Lung (tissue), 12 donors: Measurements from ENCODE around the gene SHB. TPM values are rescaled to one million over a fixed set of nuclear protein-coding genes. Genes with fewer than 3 reads are reported as not detected.
A peak's percentile ranks its signal among the peaks of the same experiment; 100 is the strongest.
"Not testable (repeated sequence)": the region's sequence is repeated elsewhere in the genome, so short reads cannot be mapped to it uniquely, and the experiment has no call there.

ENCODE experiments used
- ATAC-seq: fragments of 200-7000 bp; cut with Tn5 transposase; one replicate; pipeline ENCODE4 v1.9.1; 2020; ENCODE audit warnings: moderate number of reproducible peaks; ENCODE audit not compliant: insufficient read depth, low FRiP score
- DNase-seq, 3 donors: peaks; one replicate each; pipeline ENCODE4 v3.0.0-alpha.2; 2013 to 2017
- H3K27ac ChIP-seq, 2 donors: one replicate each; pipeline ENCODE4 v1.5.1; 2013; ENCODE audit warnings: mild to moderate bottlenecking in 2 of 2, moderate library complexity in 2 of 2, control low read depth in 1 of 2, inconsistent platforms in 1 of 2, low read depth in 1 of 2, low read length in 1 of 2
- H3K27me3 ChIP-seq, 3 donors: one replicate each; pipeline ENCODE4 v1.5.1; 2013; ENCODE audit warnings: low read length in 2 of 3; ENCODE audit not compliant: control insufficient read depth in 3 of 3, insufficient read depth in 3 of 3
- H3K36me3 ChIP-seq, 4 donors: one replicate each; pipeline ENCODE4 v1.5.1; 2013; ENCODE audit warnings: low read length in 4 of 4, mild to moderate bottlenecking in 1 of 4, moderate library complexity in 1 of 4; ENCODE audit not compliant: control insufficient read depth in 4 of 4, insufficient read depth in 4 of 4
- H3K4me1 ChIP-seq, 5 donors: one replicate each; pipeline ENCODE4 v1.5.1; 2013; ENCODE audit warnings: low read length in 5 of 5, mild to moderate bottlenecking in 2 of 5, moderate library complexity in 1 of 5; ENCODE audit not compliant: control insufficient read depth in 5 of 5, insufficient read depth in 5 of 5
- H3K4me3 ChIP-seq: one replicate; pipeline ENCODE4 v1.5.1; 2013; ENCODE audit warnings: mild to moderate bottlenecking, control low read depth, moderate library complexity
- H3K9ac ChIP-seq, 2 donors: one replicate each; pipeline ENCODE4 v1.5.1; 2013; ENCODE audit warnings: low read length in 2 of 2, control low read depth in 1 of 2; ENCODE audit not compliant: insufficient read depth in 1 of 2
- H3K9me3 ChIP-seq, 4 donors: one replicate each; pipeline ENCODE4 v1.5.1; 2013; ENCODE audit warnings: low read length in 3 of 4, mild to moderate bottlenecking in 1 of 4, moderate library complexity in 1 of 4; ENCODE audit not compliant: control insufficient read depth in 4 of 4, insufficient read depth in 3 of 4
- WGBS, 2 donors: extraction: QIAGEN DNeasy Blood & Tissue Kit; methylation state at CpG; one replicate each; pipeline ENCODE4 v1.1.7; 2013; 5-methylcytosine and 5-hydroxymethylcytosine counted together
- polyA plus RNA-seq, 2 donors: library from polyadenylated mRNA; stranded (reverse); fragments of 200-250 nt; gene quantifications; one replicate each; pipeline ENCODE4 v1.2.1, GENCODE V29; 2013
- total RNA-seq, 2 donors: library from RNA; depleted of rRNA in 1 of 2; stranded (reverse); fragments of >200 nt in 1 of 2; gene quantifications; one replicate each; pipeline ENCODE4 v1.2.1, GENCODE V29; 2014 to 2021
- TF ChIP-seq, protein P1 (sequence below): IDR thresholded peaks from 2 replicates; pipeline ENCODE4 v1.5.1; 2012; ENCODE audit warnings: mild to moderate bottlenecking; ENCODE audit errors: control extremely low read depth, extremely low read depth
- donor health status: control.
- donor health status: control.
- donor health status: Bipolar disorder and iron deficiency.
- donor health status: healthy.
- donor health status: DM: yes; HTN: yes; CAD: no.

SHB gene
- total and polyA plus RNA-seq, 4 donors = 10.8 to 32.3 (median 14.4) TPM

DNA sequence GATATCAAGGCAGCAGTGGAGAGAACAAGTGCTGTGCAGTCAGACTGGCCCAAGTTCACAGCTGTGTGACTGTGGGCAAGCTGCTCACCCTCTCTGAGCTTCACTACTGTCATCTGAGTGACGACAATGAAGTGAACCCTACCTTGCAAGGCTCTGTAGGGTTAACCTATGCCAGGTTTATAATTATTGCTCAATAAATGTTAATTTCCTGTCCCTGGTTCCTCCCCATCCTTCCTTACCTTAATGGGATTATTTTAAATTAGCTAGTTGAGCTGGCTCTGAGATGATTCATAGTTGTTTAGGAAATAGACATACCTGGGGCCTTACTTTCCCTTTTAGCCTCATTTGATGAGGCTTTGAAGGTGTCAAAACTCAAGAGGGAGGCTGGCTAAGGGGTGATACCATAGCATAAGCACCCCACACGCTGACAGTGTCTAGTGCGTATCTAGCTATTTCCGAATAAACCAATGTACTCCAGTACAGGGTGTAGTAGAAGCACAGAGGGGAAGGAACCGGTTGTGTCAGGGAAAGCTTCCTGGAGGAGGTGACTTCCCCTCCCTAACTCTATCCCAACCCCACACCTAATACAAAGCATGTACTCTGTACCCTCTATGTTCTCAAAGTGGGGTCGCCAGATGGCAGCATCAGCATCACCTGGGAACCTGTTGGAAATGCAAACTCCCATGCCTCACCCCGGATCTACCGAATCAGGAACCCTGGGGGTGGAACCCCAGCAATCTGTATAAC, 101.8 kb downstream of the SHB start:
- Histone ChIP-seq H3K36me3 (peaks cover 0 to 7% (median under 1%) of the 10 kb centered on the region in 4 donors), H3K4me1 (peaks cover 12 to 35% (median 18%) of the 10 kb centered on the region in 5 donors), H3K9me3 (no peaks in the 10 kb centered on the region), H3K9ac (peak overlapping the region in 1 of 2 donors; percentile 23), H3K4me3 (no peak overlapping the region), H3K27me3 (no peaks in the 10 kb centered on the region), H3K27ac (peak overlapping the region in 1 of 2 donors; percentile 48)
- DNase-seq (no peak), ATAC-seq (no peak)
- WGBS, 2 donors = 82 to 86% methylated on average over 8 of the region's 8 CpGs
- TF ChIP-seq, protein P1, sequence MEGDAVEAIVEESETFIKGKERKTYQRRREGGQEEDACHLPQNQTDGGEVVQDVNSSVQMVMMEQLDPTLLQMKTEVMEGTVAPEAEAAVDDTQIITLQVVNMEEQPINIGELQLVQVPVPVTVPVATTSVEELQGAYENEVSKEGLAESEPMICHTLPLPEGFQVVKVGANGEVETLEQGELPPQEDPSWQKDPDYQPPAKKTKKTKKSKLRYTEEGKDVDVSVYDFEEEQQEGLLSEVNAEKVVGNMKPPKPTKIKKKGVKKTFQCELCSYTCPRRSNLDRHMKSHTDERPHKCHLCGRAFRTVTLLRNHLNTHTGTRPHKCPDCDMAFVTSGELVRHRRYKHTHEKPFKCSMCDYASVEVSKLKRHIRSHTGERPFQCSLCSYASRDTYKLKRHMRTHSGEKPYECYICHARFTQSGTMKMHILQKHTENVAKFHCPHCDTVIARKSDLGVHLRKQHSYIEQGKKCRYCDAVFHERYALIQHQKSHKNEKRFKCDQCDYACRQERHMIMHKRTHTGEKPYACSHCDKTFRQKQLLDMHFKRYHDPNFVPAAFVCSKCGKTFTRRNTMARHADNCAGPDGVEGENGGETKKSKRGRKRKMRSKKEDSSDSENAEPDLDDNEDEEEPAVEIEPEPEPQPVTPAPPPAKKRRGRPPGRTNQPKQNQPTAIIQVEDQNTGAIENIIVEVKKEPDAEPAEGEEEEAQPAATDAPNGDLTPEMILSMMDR = no peak

- no peak for ATAC-seq
- WGBS, 2 donors = 72 to 84% methylated on average over 9 of the region's 9 CpGs
- H3K4me1 ChIP-seq = peaks cover 12 to 35% (median 18%) of the 10 kb centered on the region in 5 donors
- H3K9me3 ChIP-seq = no peaks in the 10 kb centered on the region
- DNase-seq = peak; percentile 33 to 89 (median 73)
- no peaks in the 10 kb centered on the region for H3K27me3 ChIP-seq
- H3K36me3 ChIP-seq = peaks cover 0 to 3% (median under 1%) of the 10 kb centered on the region in 4 donors
- H3K4me3 ChIP-seq = no peak overlapping the region
- H3K27ac ChIP-seq = peak overlapping the region in 1 of 2 donors; percentile 48
- H3K9ac ChIP-seq = no peak overlapping the region
- TF ChIP-seq, protein P1 = no peak
Observed at GRCh38 chr9:37966412-37967013, 102.5 kb downstream of the SHB start.

- Histone ChIP-seq H3K4me1 (peaks cover 9 to 35% (median 18%) of the 10 kb centered on the region in 5 donors), H3K27ac (peak overlapping the region in 1 of 2 donors; percentile 88)
- H3K4me3 ChIP-seq, H3K27me3 ChIP-seq, H3K9ac ChIP-seq, H3K36me3 ChIP-seq, ATAC-seq, DNase-seq, H3K9me3 ChIP-seq: not testable (repeated sequence)
- WGBS, 2 donors = 81 to 94% methylated on average over 7 of the region's 7 CpGs
Observed at GRCh38 chr9:37965676-37966345, 103.2 kb downstream of the SHB start.

DNA sequence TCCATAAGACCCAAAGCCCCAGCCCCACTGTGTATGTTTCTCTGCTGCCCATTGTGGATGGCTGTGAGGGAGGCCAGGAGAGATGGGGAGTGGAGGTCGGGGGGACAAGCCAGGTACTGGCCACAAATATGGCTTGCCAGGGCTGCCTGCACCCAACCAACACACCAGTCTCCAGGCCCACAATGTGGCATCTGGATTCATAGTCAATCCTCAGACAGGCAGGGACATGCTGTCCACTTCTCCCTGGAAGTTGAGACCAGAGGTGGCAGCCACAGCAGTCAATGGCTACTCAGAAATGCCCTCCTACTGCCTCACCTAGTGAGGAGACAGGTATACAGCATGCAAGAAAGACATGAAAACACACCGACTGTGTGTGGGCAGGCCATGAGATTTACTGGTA, 103.9 kb downstream of the SHB start:
- TF ChIP-seq, protein P1 = no peak
- H3K4me1 ChIP-seq = peaks cover 8 to 37% (median 18%) of the 10 kb centered on the region in 5 donors
- no peak for ATAC-seq
- H3K27ac ChIP-seq = peak overlapping the region in 1 of 2 donors; percentile 88
- H3K9me3 ChIP-seq = no peaks in the 10 kb centered on the region
- DNase-seq = no peak
- no peak overlapping the region for H3K9ac ChIP-seq
- H3K36me3 ChIP-seq = peaks cover 0 to 2% (median 0%) of the 10 kb centered on the region in 4 donors
- no peaks in the 10 kb centered on the region for H3K27me3 ChIP-seq
- WGBS, 2 donors = 77 to 93% methylated on average over 2 of the region's 2 CpGs
- H3K4me3 ChIP-seq = no peak overlapping the region
